ENCODE data around the gene IL22. TPM values are rescaled to one million over a fixed set of nuclear protein-coding genes. Genes with fewer than 3 reads are reported as not detected.

IL22 gene
- total RNA-seq, 1 donor from 2014 or later: not detected

GRCh38 chr12:68264158-68264855 is 10.9 kb upstream of the IL22 start:
- DNase-seq: no peak

GRCh38 chr12:68263366-68263765 is 10.0 kb upstream of the IL22 start:
- no peak for DNase-seq

GRCh38 chr12:68261896-68262295 is 8.5 kb upstream of the IL22 start:
- no peak for DNase-seq

GRCh38 chr12:68260153-68260552 is 6.7 kb upstream of the IL22 start:
- DNase-seq: no peak

- no peak for DNase-seq
These were observed 6.0 kb upstream of the IL22 start for GRCh38 chr12:68259318-68259940.

GRCh38 chr12:68252077-68252476 is 1.3 kb downstream of the IL22 start:
- no peak for DNase-seq

- DNase-seq: no peak
These were observed 3.0 kb downstream of the IL22 start for GRCh38 chr12:68250454-68250853.

- DNase-seq: no peak
These were observed 5.6 kb downstream of the IL22 start for GRCh38 chr12:68247785-68248184.

GRCh38 chr12:68246350-68246749 is 7.1 kb downstream of the IL22 start:
- DNase-seq: no peak

GRCh38 chr12:68245180-68246021 is 8.0 kb downstream of the IL22 start:
- no peak for DNase-seq

GRCh38 chr12:68242777-68243176 is 10.6 kb downstream of the IL22 start:
- no peak for DNase-seq

GRCh38 chr12:68240975-68241374 is 12.4 kb downstream of the IL22 start:
- DNase-seq: no peak

- DNase-seq: no peak
These were observed 13.3 kb downstream of the IL22 start for GRCh38 chr12:68240079-68240478.

- DNase-seq: no peak
These were observed 14.0 kb downstream of the IL22 start for GRCh38 chr12:68239309-68239982.

- DNase-seq: no peak
These were observed 15.8 kb downstream of the IL22 start for GRCh38 chr12:68237619-68238018.

GRCh38 chr12:68237078-68237477 is 16.3 kb downstream of the IL22 start:
- no peak for DNase-seq

- no peak for DNase-seq
These were observed 16.9 kb downstream of the IL22 start for GRCh38 chr12:68236421-68237059.

- no peak for DNase-seq
These were observed 17.8 kb downstream of the IL22 start for GRCh38 chr12:68235576-68235975.

GRCh38 chr12:68234140-68234539 is 19.3 kb downstream of the IL22 start:
- no peak for DNase-seq

GRCh38 chr12:68233498-68233897 is 19.9 kb downstream of the IL22 start:
- no peak for DNase-seq

- DNase-seq: no peak
These were observed 21.7 kb downstream of the IL22 start for GRCh38 chr12:68231691-68232090.

GRCh38 chr12:68231229-68231628 is 22.2 kb downstream of the IL22 start:
- no peak for DNase-seq

Data from skin of body (tissue), 2 donors.